GM12875 (cell line): ENCODE data around the gene OPTN.
"Not testable (repeated sequence)": the region's sequence is repeated elsewhere in the genome, so short reads cannot be mapped to it uniquely, and the experiment has no call there.

Experiments used
- H3K4me3 ChIP-seq: one replicate; pipeline ENCODE4 v1.5.1; 2011; ENCODE audit warnings: low read depth, low read length, control low read depth
- CTCF ChIP-seq: IDR thresholded peaks from 2 replicates; pipeline ENCODE4 v1.5.1; 2011; ENCODE audit warnings: low read depth, mild to moderate bottlenecking, control low read depth, inconsistent platforms, low read length, moderate library complexity, borderline replicate concordance; ENCODE audit not compliant: insufficient read depth

OPTN gene

GRCh38 chr10:13089345-13089744, 10.6 kb upstream of the OPTN start:
- no peak overlapping the region for H3K4me3 ChIP-seq
- no peak for TF ChIP-seq CTCF

GRCh38 chr10:13090289-13090688, 9.7 kb upstream of the OPTN start:
- no peak for TF ChIP-seq CTCF
- H3K4me3 ChIP-seq: no peak overlapping the region

GRCh38 chr10:13091801-13092200, 8.2 kb upstream of the OPTN start:
- H3K4me3 ChIP-seq: no peak overlapping the region
- no peak for TF ChIP-seq CTCF

GRCh38 chr10:13092291-13093102, 7.5 kb upstream of the OPTN start:
- TF ChIP-seq CTCF: no peak
- no peak overlapping the region for H3K4me3 ChIP-seq

GRCh38 chr10:13094082-13094481, 5.9 kb upstream of the OPTN start:
- not testable (repeated sequence) for H3K4me3 ChIP-seq

GRCh38 chr10:13095094-13095493, 4.9 kb upstream of the OPTN start:
- no peak for TF ChIP-seq CTCF
- no peak overlapping the region for H3K4me3 ChIP-seq

GRCh38 chr10:13095929-13096328, 4.0 kb upstream of the OPTN start:
- H3K4me3 ChIP-seq: no peak overlapping the region
- no peak for TF ChIP-seq CTCF
